Brain microvascular endothelial cell (primary cell): ENCODE results near the gene DEXI.
"Not testable (repeated sequence)": the region's sequence is repeated elsewhere in the genome, so short reads cannot be mapped to it uniquely, and the experiment has no call there.

Experiments used
- DNase-seq: peaks from one replicate; pipeline ENCODE4 v3.0.0-alpha.2; 2020
- H3K27ac ChIP-seq: fragments of 250-450 bp; sonication (Bioruptor Pico); 2 replicates; pipeline ENCODE4 v1.5.1; 2020; ENCODE audit warnings: mild to moderate bottlenecking, moderate library complexity
- H3K27me3 ChIP-seq: fragments of 250-450 bp; sonication (Bioruptor Pico); replicated peaks from 2 replicates; pipeline ENCODE4 v1.5.1; 2020; ENCODE audit warnings: mild to moderate bottlenecking
- H3K36me3 ChIP-seq: fragments of 250-450 bp; sonication (Bioruptor Pico); replicated peaks from 2 replicates; pipeline ENCODE4 v1.5.1; 2020; ENCODE audit warnings: mild to moderate bottlenecking
- H3K4me3 ChIP-seq: 2 replicates; pipeline ENCODE4 v1.5.1; 2011; ENCODE audit warnings: low read depth, mild to moderate bottlenecking, control low read depth, low read length, moderate library complexity
- in situ Hi-C: cut with HindIII; loops from 2 replicates; pipeline ENCODE4 v1.10.0; 2017; ENCODE audit warnings: low sequenced_read_pairs, low pct_ligation_motif_present
- TF ChIP-seq, protein P1 (sequence below): IDR thresholded peaks from 2 replicates; pipeline ENCODE4 v1.5.1; 2011; ENCODE audit warnings: low read depth, mild to moderate bottlenecking, moderate library complexity, low read length, control low read depth, inconsistent platforms; ENCODE audit errors: missing control alignments

DEXI gene

DNA sequence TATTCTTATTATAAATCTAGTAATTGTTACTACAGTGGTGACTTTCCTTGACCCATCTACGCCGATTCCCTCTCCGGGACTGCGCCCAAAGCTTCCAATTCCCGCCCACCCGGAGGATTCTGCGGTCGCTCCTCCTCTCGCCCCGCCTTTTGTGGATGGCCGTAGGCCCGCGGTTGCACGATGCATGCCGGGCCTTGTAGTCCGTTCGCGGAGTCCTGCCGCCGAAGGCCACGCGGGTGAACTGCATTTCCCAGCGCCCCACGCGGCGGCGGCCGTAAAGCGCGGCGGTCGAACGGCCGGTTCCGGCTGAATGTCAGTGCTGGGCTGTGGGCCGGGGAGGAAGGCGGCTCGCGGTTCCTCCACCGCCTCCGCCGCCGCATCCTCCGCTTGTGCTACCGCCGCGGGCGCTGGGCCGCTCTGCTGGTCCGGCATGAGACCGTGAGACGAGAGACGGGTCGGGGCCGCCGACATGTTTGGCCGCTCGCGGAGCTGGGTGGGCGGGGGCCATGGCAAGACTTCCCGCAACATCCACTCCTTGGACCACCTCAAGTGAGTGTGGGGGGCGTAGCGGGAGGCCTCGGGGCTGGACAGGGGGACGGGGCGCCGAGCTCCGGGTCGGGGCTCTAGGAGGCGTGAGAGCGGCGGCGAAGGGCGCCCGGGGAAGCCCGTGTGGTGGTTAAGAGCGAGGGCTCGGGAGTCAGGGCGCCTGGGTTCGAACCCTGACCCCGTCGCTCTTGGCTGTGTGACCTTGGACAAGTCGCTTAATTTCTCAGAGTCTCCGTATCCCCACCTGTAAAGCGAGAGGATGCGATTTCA is 2.2 kb upstream of the DEXI start, which contains the start of gene CLEC16A:
Gene CLEC16A (plus strand): TSS at position 316 of the 816 bp plus-strand sequence. CDS start 154 bp downstream, at position 470.
- peak within 1 kb of the TSS; percentile 93 for H3K4me3 ChIP-seq
- no peaks in the 10 kb centered on the region for H3K36me3 ChIP-seq
- DNase-seq: peak; percentile 96
- peak within 1 kb of the TSS; percentile 33 for H3K27ac ChIP-seq
- TF ChIP-seq, protein P1, sequence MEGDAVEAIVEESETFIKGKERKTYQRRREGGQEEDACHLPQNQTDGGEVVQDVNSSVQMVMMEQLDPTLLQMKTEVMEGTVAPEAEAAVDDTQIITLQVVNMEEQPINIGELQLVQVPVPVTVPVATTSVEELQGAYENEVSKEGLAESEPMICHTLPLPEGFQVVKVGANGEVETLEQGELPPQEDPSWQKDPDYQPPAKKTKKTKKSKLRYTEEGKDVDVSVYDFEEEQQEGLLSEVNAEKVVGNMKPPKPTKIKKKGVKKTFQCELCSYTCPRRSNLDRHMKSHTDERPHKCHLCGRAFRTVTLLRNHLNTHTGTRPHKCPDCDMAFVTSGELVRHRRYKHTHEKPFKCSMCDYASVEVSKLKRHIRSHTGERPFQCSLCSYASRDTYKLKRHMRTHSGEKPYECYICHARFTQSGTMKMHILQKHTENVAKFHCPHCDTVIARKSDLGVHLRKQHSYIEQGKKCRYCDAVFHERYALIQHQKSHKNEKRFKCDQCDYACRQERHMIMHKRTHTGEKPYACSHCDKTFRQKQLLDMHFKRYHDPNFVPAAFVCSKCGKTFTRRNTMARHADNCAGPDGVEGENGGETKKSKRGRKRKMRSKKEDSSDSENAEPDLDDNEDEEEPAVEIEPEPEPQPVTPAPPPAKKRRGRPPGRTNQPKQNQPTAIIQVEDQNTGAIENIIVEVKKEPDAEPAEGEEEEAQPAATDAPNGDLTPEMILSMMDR: no peak
- no peaks in the 10 kb centered on the region for H3K27me3 ChIP-seq
- in situ Hi-C loops: no loop called here

DNA sequence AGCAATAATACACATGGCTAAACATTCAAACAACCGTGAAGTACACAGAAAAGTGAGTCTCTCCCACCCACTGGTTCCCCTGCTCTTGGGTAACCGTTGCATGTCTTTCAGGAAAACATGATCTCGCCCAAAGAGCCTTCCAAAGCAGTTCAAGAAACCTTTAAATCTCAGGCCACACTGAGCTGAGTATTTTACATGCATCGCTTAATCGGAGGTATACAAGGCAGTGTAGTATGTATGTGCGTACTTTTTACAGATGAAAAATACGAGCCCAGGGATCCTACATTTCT is 741 bp upstream of the DEXI start:
- DNase-seq: no peak
- Histone ChIP-seq H3K36me3 (no peaks in the 10 kb centered on the region), H3K4me3 (no peak overlapping the region), H3K27ac (no peak overlapping the region), H3K27me3 (no peaks in the 10 kb centered on the region)
- TF ChIP-seq, protein P1: no peak
- in situ Hi-C loops: no loop called here

DNA sequence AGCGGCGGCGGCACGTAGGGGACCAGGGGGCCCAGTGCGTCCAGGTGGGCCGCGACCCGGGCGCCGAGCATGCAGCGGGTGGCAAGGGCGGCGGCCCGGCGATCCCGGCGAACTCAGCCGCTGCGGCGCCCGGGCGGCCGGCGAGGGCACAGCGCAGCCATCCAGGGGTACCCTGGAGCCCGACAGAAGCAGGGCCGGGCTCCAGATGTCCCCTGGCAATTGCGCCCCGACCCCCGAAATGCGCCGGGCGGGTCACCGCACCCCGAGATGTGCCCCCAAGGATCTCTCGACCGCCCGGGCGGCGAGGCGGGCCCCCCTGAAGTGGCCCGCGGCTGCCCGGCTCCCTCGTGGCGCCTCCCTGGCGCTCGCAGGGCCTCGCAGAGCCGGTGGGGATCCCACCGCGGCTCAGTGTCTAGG is 325 bp downstream of the DEXI start:
- peak overlapping the region; percentile 67 for H3K4me3 ChIP-seq
- DNase-seq, in situ Hi-C loops, H3K36me3 ChIP-seq, H3K27me3 ChIP-seq: not testable (repeated sequence)
- peak overlapping the region; percentile 33 for H3K27ac ChIP-seq

DNA sequence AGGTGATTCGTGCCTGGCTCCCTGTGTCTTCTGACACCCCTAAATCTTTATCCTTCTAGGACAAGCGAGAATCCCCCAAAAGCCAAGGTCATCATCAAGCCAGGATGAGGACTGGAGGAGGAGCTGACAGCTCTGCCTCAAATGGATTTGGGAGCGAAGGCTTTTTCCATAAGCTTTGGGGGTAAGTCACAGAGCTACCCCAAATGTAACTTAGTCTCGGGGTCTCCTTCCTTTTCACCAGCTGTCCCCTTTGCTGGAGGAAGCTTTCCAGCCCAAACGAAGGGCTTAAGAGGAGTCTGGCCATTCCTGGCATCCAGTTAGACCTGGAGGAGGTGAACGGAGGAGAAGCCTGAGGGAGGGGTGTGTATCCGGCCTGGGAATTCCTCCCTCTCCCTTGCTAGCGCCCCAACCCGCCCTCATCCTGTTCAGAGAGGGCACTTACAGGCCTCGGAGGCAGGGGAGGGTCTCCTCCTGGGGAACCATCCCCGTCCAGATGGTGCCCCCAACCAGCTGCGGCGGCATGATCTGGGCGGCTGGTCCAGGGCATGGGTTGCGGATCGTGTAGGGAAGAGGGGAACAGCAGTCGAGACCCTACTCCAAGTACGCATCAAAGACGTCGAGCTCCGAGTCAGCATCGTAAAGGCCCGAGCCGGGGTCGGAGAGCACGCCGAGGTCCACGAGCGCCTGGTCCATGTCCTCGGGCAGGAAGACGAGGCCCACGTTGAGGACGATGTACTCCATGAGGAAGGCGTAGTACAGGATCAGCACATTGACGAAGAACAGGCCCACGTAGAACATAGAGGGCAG is 938 bp downstream of the DEXI start:
- H3K27ac ChIP-seq: no peak overlapping the region
- no peaks in the 10 kb centered on the region for H3K27me3 ChIP-seq
- no peak for DNase-seq
- in situ Hi-C loops: no loop called here
- H3K4me3 ChIP-seq: peak overlapping the region; percentile 67
- TF ChIP-seq, protein P1: no peak
- H3K36me3 ChIP-seq: peaks cover 8% of the 10 kb centered on the region

DNA sequence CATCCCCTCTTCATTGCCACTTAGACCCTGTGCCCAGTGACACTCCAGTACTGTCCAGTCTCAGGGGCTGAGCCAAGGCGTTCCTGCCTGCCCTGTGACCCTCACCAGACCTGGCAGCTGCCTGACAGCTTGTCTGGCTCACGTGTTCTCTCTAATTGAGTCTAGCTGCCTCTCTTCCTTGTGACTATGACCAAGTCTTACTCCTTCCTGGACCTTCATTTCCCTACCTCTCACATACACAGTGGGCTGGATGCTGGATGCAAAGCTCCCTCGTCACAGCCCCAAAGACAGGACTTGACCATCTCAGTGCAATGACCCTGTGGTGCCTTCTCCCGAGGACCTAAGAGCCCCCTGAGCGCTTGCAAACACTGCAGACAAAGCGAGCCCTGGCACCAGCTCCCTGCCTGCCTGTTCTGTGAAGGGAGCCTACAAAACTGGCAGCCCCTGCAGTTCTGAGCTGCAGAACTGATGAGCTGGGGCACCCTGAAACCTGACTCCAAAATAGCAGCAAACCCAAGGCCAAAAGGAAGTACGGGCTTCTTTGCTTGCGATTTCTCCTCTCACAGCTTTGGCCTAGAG is 1.7 kb downstream of the DEXI start:
- in situ Hi-C loops: no loop called here
- TF ChIP-seq, protein P1: no peak
- peak overlapping the region; percentile 67 for H3K4me3 ChIP-seq
- H3K27me3 ChIP-seq: no peaks in the 10 kb centered on the region
- H3K36me3 ChIP-seq: peaks cover 8% of the 10 kb centered on the region
- no peak for DNase-seq
- no peak overlapping the region for H3K27ac ChIP-seq

DNA sequence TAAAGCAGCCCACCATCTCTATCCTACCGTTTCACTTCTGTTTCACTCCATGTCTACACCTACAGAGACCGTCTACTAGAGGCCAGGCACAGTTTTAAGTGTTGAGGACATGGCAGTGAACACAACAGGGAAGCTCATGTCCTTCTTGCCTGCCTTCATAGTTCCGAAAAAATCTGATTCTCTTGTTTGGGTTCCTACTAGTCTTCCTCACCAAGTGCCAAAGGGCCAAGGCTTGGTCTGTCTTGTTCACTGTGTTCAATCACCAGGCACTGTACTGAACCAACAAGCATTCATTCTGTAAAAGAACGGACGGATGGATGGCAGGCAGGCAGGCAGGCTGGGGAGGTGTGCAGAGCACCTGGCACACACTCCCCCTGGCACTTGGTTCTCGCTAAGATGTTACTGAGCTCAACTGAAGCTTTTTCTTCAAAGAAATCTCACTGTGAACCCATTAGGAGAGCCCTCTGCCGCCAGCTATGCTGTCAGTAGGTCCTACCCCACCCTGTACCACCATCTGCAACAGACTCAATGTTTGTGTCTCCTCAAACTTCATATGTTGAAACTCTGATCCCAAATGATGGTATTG is 2.5 kb downstream of the DEXI start:
- in situ Hi-C loops: no loop called here
- Histone ChIP-seq H3K27ac (no peak overlapping the region), H3K36me3 (peaks cover 8% of the 10 kb centered on the region), H3K4me3 (no peak overlapping the region), H3K27me3 (no peaks in the 10 kb centered on the region)
- TF ChIP-seq, protein P1: no peak
- DNase-seq: no peak
